ENCODE data around the gene AAGAB. TPM values are rescaled to one million over a fixed set of nuclear protein-coding genes. Genes with fewer than 3 reads are reported as not detected.

The AAGAB gene
- total RNA-seq, 1 experiment from 2014 or later: 52.0 TPM

DNA sequence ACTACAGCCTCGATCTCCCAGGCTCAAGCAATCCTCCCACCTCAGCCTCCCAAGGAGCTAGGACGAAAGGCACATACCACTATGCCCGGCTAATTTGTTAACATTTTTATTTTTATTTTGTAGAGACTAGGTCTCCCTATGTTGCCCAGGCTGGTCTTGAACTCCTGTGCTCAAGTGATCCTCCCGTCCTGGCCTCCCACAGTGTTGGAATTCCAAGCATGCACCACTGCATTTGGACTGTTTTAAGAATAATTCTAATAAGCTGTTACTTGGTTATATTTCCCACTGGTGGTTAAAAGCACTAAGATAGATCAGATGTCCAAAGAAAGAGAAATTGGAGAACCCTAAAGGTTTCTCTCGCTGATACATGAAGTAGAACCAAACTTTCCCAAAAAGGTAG, 3.1 kb downstream of the AAGAB start:
- no peak overlapping the region for H2AFZ ChIP-seq (ENCODE audit: low read depth, low read length, poor library complexity, severe bottlenecking)
- TF ChIP-seq, protein P1, sequence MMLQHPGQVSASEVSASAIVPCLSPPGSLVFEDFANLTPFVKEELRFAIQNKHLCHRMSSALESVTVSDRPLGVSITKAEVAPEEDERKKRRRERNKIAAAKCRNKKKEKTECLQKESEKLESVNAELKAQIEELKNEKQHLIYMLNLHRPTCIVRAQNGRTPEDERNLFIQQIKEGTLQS (IDR thresholded peaks at IDR 0.05): no peak
- TF ChIP-seq SP1 (IDR thresholded peaks at IDR 0.05; ENCODE audit: low read depth): no peak
- TF ChIP-seq, protein P2, sequence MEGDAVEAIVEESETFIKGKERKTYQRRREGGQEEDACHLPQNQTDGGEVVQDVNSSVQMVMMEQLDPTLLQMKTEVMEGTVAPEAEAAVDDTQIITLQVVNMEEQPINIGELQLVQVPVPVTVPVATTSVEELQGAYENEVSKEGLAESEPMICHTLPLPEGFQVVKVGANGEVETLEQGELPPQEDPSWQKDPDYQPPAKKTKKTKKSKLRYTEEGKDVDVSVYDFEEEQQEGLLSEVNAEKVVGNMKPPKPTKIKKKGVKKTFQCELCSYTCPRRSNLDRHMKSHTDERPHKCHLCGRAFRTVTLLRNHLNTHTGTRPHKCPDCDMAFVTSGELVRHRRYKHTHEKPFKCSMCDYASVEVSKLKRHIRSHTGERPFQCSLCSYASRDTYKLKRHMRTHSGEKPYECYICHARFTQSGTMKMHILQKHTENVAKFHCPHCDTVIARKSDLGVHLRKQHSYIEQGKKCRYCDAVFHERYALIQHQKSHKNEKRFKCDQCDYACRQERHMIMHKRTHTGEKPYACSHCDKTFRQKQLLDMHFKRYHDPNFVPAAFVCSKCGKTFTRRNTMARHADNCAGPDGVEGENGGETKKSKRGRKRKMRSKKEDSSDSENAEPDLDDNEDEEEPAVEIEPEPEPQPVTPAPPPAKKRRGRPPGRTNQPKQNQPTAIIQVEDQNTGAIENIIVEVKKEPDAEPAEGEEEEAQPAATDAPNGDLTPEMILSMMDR (IDR thresholded peaks at IDR 0.05 in 2 of 3, conservative IDR thresholded peaks at IDR 0.05 in 1 of 3; ENCODE audit: borderline replicate concordance in 1 of 3, insufficient read depth in 1 of 3, low read depth in 2 of 3, low read length in 2 of 3): no peak
- no peak for TF ChIP-seq JUND (IDR thresholded peaks at IDR 0.05)
- no peak for TF ChIP-seq EZH2phosphoT487 (IDR thresholded peaks at IDR 0.05; ENCODE audit: borderline replicate concordance)
- TF ChIP-seq ZNF274 (IDR thresholded peaks at IDR 0.05; ENCODE audit: low read depth, low read length): no peak
- no peak for TF ChIP-seq RAD21 (IDR thresholded peaks at IDR 0.05; ENCODE audit: low read depth)
- TF ChIP-seq EZH2 (IDR thresholded peaks at IDR 0.05): no peak
- TF ChIP-seq SIN3A (IDR thresholded peaks at IDR 0.05; ENCODE audit: low read depth): no peak
- no peak for TF ChIP-seq EGR1 (IDR thresholded peaks at IDR 0.05; ENCODE audit: low read depth)
- no peak for TF ChIP-seq CEBPB (IDR thresholded peaks at IDR 0.05; ENCODE audit: low read depth)
- TF ChIP-seq POLR2A (IDR thresholded peaks at IDR 0.05; ENCODE audit: borderline replicate concordance, extremely low read depth, insufficient read depth, insufficient read length): no peak
- no peak for TF ChIP-seq TCF7L2 (IDR thresholded peaks at IDR 0.05; ENCODE audit: borderline replicate concordance, extremely low read depth, insufficient read depth, insufficient read length)
- TF ChIP-seq YY1 (IDR thresholded peaks at IDR 0.05; ENCODE audit: extremely low read depth, insufficient replicate concordance, low read depth, low read length): no peak
- no peak for TF ChIP-seq ZFX (IDR thresholded peaks at IDR 0.05)
- ATAC-seq: no peak
- peaks cover 77% of the 10 kb centered on the region for H3K79me2 ChIP-seq (ENCODE audit: insufficient read depth, low read length)
- POLR2A ChIA-PET: interaction anchor here (0.6 to 0.7 kb wide), 2 partner anchors 49 to 753 kb away, joined by 3 read pairs; no protein-coding TSS in a partner anchor
- intact Hi-C loops (cut with micrococcal nuclease): loop anchor here (10.0 kb wide), 1 partner anchor 1457 kb away; the partner anchor contains the start of gene DENND4A
- BruUV-seq (replicated peaks): no TSS peak
- no peaks in the 10 kb centered on the region for H3K27me3 ChIP-seq (ENCODE audit: insufficient read depth, low read length)
- no peak for DNase-seq (ENCODE audit: low read depth, low spot score)
- no peak overlapping the region for H3K4me3 ChIP-seq (replicated peaks in 1 of 2; ENCODE audit: low read depth in 1 of 2, low read length in 2 of 2)
- H3K36me3 ChIP-seq (ENCODE audit: control insufficient read depth in 1 of 2, insufficient read depth in 2 of 2, low read length in 2 of 2): 0 out of 4 replicates have a peak, but pooled peaks cover 0 to 3% of the 10 kb centered on the region in 2 experiments
- no peak overlapping the region for H3K27ac ChIP-seq (ENCODE audit: low read depth, low read length)
- peaks cover 0 to 4% of the 10 kb centered on the region in 2 experiments; a peak in 1 of 4 replicates for H3K9me3 ChIP-seq (ENCODE audit: control insufficient read depth in 1 of 2, insufficient read depth in 1 of 2, low read depth in 1 of 2, low read length in 2 of 2)
- RAD21 ChIA-PET (ENCODE audit: low non-redundant PET in 1 of 2, low total read pairs in 2 of 2, uncharacterized antibody in 2 of 2, unreplicated experiment in 2 of 2): no interaction called here
- no peaks in the 10 kb centered on the region for H3K9me2 ChIP-seq (ENCODE audit: insufficient read depth)
- H3K4me1 ChIP-seq (ENCODE audit: control insufficient read depth in 1 of 2, insufficient read depth in 2 of 2, low read length in 2 of 2): peaks cover 7 to 21% of the 10 kb centered on the region in 2 experiments; a peak in 3 of 4 replicates
- no peaks in the 10 kb centered on the region for H4K20me1 ChIP-seq (ENCODE audit: insufficient read depth)
- CTCF ChIA-PET: no interaction called here
- no peak overlapping the region for H3K4me2 ChIP-seq (ENCODE audit: low read length)
- no peak overlapping the region for H3K9ac ChIP-seq (ENCODE audit: low read length)

All from HCT116 (cell line).